Stimulated activated CD4-positive, alpha-beta T cell treated with anti-CD3 and anti-CD28 coated beads, TNF-alpha, amount 100 ng/mL, for 48 hours (primary cell): ENCODE measurements around the gene ELK4.
"Not testable (repeated sequence)": the region's sequence is repeated elsewhere in the genome, so short reads cannot be mapped to it uniquely, and the experiment has no call there.

Source experiments
- DNase-seq, 3 donors: peaks; one replicate each; pipeline ENCODE4 v3.0.0-alpha.2; 2020; ENCODE audit warnings: low read depth in 3 of 3

Gene ELK4

DNA sequence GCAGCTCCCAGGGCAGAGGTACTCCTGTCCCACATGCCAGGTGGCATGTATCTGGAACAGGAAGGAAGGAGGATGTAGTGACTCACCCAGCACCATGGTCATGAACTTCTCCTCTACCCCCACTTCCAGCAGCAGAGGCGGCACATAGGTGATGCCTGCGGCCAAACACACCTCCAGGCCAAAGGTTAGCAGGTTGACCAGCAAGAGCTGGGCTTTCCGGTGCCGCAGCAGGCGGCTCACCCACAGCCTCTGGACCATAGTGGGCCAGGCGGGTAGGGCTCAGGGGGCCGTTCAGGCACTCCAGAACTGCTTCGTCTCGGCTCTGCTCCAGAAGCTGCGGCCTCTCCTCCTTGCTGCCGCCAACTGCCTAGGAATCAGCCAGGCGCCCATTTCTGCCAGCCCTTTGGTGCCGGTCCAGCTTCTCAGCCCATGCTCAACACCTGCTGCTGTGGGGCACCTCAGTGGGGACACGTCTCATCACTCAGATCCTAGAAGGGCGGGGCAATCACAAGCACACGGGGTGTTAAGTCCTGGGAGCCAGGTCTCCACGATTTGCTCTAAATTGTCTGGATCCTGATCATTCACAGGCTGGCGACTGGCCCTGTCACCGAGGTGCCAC, 32.7 kb upstream of the ELK4 start:
- no peak for DNase-seq

DNA sequence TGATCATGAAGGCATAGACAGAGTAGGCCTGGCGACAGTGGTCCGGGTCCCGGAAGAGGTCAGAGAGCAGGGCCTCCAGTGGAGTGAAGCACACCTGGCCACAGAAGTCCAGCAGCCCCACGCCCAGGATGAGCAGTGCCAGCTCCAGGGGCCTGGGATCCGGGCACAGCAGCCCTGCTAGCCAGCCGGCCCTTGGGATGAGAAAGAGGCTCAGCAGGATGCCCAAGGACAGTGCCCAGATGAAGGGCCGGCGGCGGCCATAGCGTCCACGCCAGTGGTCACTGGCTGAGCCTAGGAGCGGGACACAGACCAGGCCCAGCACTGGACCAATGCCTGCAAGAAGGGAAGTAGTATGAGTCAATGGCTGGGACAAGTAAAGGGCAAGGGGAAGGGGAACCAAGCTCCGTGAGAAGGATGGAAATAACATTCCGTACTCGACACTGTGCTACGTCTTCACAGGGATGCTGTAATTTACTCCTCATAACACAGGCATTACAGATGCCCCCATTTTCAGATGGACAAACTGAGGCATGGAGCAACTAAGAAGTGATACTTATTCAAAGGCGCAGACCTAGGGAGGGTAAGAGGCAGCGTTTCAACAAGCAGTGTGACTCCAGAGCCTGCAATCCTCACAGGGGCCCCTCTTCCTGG, 31.6 kb upstream of the ELK4 start:
- DNase-seq: no peak

DNA sequence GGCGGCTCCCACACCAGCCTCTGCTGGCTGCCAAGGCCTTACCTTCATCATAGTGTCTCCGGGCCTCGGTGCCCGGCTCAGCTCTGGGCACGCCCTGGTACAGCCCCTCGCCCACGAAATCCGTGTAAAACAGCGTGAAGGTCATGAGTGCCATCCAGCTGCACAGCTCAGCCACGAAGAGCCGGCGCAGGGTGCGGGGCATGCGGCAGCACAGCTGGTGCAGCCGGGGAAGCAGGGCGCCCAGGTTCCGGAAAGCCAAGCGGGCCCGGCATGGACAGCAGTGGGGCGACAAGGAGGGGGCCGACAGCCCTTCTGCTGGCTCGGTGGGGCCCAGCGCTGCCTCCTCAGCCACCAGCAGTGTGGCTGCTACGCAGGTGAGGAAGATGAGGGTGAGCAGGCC, 31.0 kb upstream of the ELK4 start:
- no peak for DNase-seq

DNA sequence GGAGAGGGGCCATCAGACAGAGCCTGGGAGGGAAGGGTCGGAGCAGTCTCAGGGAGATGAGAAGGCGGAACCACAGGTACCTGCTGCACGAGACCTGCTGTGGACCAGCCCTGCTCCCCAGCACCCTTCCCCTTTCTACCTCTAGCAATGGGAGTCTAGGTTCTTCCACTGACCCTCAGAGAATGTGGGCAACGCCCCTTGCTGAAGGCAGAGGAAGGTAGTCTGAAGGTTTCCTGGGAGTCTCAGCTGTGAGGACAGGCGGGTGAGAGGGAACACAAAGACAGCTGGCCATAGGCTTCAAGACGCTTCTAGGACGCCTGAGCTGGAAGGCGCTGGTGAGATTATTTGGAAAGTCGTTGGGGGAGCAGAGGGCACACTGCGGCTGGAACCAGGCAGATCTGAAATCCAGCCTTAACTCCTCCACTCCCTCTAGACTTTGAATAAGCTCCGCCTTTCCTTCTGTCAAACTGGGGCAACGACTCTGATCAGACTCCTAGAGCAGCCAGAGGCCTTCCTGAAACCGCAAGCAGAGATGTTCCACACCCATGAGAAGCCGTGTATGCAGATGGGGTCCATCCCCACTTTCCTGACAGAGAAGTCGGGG, 30.4 kb upstream of the ELK4 start:
- no peak for DNase-seq

DNA sequence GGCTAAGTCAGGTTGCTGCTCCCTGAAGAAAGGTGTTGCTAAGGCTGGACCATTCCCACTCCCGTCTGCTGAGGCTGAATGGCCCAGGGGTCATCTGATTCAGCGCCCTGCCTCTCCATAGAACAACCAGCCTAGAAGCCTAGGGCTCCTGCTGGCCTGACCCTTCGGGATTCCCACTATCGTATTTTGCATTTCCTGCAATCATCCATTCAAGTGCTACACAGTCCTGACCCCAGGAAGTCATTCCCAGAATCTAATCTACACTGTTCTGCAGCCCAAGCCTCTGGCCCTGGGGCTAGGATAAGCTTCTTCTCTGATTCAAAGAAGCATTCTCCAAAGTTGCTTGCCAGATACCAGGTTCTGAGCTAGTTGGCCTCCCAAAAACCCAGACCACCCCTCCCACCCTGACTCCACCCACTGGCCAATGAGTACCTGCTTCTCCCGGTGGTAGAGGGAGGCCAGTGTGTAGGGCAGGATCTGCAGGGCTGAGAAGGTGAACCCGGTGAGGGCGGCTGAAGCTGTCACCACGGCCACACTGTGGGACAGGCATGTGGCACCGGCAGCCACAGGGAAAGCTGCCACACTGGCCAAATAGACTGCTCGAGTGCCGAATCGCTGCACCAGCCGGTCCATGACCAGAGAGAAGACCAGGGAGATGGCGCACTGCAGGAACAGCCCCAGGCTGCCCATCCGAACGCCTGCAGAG, 29.8 kb upstream of the ELK4 start:
- DNase-seq: no peak

DNA sequence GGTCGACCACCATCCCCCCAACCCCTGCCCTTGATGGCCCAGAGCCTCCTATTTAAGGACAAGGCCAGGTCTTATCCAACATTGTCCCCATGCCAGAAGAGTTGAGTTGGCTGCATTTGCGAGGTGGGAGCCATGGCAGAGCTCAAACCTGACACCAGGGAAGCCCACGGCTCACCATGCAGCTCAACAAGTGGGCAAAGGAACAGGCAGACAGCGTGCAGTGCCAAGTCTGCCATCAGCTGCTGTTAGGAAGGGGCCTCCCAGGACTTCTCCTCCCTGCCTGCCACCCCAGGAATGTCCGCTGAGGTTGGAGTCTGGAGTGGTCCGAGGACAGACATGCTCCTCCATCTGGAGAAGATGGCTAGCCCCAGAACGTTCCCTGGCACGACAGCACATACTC, 28.6 kb upstream of the ELK4 start:
- no peak for DNase-seq

DNA sequence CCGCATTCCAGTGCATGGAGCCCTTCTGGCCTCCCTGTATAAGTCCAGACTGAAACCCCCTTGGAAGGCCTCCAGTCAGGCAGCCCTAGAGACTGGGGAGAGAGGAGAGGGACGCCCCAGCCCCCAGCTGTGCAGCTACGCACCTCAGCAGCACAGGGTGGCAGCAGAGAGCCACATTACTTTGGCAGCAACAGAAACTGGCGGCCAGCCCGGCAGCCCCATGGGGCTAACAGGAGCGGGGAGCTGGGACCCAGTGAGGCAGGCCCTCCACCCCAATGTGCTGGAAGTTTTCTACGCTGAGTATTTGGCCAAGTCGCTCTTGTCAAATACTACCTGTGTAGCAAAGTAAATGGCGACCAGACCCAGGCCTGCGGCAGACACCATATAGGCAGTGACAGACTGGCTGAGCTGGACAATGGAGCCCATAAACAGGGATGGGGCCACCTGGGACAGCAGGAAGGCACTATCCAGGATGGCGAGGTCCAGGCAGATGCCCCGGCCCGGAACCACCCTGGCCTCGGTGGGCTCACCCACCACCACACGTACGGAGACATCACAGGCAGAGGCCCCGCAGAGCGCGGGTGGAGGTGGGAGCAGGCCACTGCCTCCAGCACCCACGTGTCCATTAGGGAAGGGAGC, 27.3 kb upstream of the ELK4 start:
- DNase-seq: peak; percentile 61 to 66 (median 64)

DNA sequence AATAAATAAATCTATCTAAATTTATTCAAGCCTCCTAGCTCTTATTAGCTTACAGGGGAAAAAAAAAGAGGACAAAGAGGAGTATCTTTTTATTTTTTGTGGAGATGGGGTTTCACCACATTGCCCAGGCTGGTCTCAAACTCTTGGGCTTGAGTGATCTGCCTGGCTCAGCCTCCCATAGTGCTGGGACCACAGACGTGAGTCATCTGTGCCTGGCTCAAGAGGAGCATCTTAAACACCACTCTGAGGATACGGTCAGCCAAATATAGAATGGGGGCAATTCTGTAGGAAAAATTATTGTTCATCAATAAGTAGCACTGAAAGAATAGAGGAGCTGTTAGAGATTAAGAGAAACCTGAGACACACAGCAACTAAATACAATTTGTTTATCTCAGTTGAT, 24.4 kb upstream of the ELK4 start:
- no peak for DNase-seq

DNA sequence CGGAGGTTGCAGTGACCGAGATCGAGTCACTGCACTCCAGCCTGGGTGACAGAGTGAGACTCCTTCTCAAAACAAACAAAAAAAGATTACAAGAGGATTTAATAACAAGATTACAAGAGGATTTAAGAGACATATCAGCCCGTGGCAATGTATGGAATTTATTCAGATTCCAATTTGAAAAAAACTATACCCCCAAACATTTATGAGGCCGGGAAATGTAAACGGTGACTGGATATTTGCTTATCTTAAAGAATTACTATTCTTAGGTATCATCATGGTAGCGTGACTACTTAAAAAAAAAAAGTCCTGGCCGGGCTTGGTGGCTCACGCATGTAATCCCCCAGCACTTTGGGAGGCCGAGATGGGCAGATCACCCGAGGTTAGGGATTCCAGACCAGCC, 21.2 kb upstream of the ELK4 start:
- DNase-seq: no peak

DNA sequence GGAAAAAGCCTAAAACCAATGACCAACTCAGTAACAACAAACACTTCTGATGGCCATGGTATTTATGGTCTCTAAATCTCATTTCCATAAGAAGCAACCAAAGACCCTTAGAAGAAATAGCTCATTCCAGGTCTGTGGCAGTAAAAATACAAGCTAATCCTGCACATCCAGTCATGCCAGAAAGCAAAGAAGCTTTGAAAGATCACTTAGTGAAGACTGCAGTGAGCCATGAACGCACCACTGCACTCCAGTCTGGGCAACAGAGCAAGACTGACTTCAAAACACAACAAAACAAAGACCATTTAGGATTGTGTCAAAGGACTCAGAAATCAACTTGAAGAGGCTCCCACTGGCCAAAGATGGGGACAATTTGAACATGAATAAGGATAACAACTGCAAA, 18.4 kb upstream of the ELK4 start:
- no peak for DNase-seq

DNA sequence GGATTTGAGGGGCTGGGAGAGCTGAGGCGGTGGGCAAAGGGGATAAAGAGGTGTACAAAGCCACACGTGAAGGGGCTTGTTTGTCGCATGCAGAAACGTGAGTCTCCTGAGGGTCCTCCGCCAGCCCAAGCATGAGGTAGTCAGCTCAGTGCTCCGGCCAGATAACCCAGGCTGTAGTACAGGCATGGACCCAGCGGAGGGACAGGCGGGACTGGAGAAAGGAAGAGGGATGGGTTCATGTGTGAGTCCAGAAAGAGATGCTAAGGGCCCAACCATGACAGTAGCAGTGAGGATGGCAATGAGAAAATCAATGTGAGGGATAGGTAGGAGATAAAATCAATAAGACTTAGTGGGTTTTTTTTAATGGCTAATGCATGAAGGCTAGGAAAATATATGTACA, 13.7 kb upstream of the ELK4 start:
- no peak for DNase-seq

DNA sequence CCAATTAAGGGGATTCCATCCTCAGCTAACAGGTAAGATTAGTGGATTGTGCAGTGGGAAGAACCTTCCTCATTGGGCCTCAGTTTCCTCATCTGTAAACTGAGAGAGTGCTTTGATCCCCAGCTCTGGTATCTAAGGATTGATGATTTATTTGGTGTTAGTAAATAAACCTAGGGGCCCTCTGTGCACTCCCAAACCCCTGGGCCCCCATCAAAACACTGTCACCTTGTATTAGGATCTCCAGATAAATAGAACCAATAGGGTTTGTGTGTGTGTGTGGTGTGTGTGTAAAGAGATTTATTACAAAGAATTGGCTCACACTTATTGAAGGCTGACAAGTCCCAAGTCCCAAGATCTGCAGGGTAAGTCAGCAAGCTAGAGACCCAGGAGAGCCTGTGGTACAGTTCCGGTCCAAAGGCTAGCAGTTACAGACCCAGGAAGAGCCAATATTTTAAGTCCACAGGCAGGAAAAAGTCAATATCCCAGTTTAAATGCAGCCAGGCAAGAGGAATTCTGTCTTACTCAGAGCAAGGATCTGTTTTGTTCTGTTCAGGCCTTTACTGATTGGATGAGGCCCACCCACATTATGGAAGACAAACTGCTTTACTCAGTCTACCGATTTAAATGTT, 11.0 kb upstream of the ELK4 start:
- no peak for DNase-seq

DNA sequence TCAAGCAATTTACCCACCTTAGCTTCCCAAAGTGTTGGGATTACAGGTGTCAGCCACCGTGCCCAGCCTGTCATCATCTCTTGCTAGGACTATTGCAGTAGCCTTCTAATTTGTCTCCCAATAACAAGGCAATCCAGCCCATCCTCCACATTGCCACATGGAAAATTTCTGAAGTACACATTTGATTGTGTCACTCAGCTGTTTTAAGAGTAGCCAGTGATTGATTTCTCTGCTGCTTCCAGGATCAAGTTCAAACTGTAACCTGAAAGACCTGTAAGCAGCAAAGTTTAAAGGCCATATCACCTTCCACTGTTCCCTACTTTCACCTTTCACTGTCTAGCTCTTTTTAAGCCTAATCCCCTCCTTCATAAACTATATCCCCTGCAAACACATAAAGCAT, 7.8 kb upstream of the ELK4 start:
- no peak for DNase-seq

DNA sequence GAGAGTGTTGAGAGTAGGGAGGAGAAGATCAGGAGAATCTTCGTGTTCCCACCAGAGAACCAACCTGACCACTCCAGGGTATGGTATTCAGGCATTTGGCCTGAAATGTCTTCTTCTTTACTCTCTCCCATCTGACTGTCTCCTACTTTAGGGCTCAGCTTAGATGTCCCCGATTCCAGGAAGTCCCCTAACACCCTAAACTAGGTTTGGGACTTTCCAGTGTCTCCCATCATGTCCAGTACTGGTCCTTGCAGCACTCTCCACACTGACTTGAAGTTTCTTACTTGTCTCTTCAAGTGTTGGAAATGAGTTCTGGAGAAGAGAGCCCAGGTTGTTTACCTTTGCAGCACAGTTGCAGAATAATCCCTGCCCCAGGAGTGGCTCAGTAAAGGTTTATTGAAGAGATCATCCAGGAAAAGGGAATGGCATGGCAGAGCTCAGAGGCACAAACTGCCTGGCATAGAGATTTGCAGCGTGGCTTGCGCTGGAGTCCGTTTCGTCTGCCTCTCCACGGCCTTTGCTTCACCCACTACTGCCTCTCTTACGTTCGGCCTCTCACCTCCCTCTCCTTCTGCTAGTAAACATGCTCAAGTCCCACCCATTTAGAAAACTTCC, 6.2 kb upstream of the ELK4 start:
- DNase-seq: no peak

DNA sequence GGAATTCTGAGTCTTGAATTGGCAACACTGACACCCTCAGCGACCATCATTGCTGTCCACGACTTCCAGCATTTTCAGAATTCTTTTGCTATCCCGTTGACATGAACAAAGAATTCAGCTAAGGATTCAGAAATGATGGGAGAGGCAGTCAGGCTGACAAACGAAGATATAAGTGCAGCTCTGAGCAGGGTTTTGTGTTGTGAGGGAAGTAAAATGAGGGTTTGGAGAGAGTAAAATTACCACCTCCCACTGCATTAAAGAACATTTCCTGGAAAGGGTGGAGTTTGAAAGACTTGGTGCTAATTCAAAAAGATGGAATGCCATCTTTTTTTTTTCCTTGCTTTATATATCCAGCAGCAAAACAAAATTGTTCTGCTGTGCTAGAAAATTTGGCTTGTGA, 4.9 kb upstream of the ELK4 start:
- DNase-seq: no peak

DNA sequence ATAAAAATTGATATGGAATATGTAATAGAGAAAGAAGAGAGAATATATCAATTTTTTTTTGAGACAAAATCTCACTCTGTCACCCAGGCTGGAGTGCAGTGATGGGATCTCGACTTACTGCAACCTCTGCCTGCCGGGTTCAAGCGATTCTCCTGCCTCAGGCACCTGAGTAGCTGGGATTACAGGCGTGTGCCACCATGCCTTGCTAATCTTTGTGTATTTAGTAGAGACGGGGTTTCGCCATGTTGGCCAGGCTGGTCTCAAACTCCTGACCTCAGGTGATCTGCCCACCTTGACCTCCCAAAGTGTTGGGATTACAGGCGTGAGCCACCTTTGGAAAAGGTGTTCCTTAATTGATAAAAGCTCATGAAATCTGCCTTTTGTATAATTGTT, 4.3 kb upstream of the ELK4 start:
- DNase-seq: not testable (repeated sequence)

DNA sequence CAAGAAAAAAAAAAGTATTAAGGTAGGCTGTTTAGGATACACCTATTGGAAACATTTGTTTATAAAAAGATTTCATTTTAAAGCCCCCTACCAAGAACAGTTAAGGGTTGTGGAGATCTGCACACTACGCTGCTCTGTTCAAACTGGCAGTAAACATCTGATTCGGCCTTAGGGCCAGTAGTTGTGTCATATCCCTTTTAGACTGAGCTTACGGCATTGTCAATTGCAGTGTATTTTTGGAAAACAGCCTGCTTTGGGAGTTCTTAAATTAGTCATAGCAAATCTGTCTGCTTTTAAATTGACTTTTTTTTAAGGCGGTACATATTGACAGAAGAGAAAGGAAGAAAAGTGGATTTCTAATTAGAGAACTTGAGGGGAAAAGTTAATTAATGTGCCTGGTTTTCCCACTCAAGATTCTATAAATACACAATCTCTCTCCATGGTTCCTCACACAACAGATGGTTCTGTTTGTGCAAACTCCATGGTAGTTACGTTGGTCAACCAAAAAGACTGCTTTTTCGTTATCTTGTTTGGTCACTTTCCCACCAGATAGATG, 1.7 kb upstream of the ELK4 start:
- DNase-seq: no peak

DNA sequence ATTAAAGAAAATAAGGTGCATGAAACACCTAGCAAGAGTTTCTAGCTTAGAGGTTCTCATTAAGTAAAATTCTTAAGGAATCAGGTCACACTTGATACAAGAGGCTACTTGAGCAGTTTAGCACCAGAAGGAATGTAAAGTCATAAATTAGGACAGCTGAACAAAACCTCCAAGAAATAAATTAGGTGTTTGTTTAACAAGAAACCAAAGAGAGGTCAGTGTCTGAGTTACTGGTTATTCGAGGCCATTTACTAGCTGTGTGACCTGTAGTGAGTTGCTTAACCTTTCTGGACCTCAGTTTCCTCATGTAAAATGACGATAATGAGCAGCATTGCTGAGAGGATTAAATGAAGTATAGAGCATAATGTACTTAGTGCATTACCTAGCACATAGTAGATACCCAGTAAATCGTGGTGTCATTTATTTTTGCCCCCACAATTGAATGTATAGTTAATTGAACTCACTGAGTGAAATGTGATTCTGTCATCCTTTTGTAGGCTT, 908 bp upstream of the ELK4 start:
- DNase-seq: no peak

DNA sequence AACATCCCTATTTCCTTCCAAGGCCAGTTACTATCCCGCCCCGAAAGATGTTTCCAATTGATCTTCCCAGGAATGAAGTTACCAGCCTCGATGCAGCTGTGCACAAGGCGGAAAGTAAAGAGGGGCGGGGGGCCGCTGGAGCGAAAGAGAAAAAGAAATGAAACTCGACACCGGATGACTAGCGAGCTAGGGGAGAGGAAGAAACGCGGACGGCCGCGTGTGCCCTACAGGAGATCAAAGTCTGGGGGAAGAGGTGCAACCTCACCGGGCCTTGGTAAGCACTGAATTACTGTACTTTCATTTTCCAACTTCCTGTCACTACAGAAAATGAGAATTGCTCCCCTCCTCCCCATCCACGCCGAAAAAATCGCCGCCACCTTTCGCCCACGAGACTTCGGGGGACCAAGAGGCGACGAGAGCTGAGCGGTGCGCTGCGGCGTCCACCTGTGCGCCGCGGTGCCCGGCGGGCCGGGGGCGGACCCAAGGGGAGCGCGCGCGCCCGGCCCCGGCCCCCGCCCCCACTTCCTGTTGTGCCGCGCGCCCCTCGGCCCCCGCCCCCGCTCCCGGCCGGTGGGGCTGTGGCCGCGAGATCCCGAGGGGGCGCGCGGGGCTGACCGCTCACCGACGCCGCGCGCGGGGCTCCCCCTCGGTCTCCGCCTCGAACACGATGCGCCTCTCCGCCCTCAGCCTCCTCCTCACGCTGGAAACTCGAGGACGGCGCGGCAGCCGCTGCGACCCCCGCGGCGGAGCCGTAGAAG, 622 bp downstream of the ELK4 start:
- DNase-seq: peak; percentile 67 to 83 (median 68)

DNA sequence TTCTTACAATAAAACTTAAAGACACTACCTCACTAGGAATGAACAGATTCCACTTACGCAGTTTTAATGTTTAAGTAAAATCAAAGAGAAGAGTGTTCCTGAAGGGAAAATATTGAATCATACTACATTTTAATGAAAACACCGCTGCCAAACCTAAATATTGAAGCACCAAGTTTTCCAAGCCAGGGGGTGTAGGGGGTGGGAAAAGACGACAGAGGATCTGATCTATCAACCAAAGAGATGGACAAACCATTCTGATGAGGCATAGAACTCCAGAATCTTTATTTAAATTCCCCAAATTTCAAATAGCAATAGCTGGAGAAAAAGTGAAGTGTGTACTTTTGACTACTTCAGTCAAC, 1.2 kb downstream of the ELK4 start:
- DNase-seq: no peak
